Adrenal gland (tissue), 12 donors: Measurements from ENCODE around the gene HSD17B2. TPM values are rescaled to one million over a fixed set of nuclear protein-coding genes. Genes with fewer than 3 reads are reported as not detected.

Experiments
- DNase-seq, 7 donors: peaks; one replicate each; pipeline ENCODE4 v3.0.0-alpha.2; 2019 to 2020
- H3K27ac ChIP-seq, 5 donors: fragments of 200-600 bp; sonication (generic) in 4 of 5; 1 replicate in 3 of 5; 2 replicates in 2 of 5; pipeline versions ENCODE4 v1.5.1 to v1.8.0; 2016 to 2020; ENCODE audit warnings: mild to moderate bottlenecking in 1 of 5
- H3K27me3 ChIP-seq: fragments of 200-600 bp; 2 replicates; pipeline ENCODE4 v1.8.0; 2021
- H3K36me3 ChIP-seq, 2 donors: fragments of 200-600 bp; replicated peaks in 1 of 2; 1 replicate in 1 of 2; 2 replicates in 1 of 2; pipeline versions ENCODE4 v1.5.1 to v1.8.0; 2018 to 2022
- H3K4me1 ChIP-seq, 2 donors: fragments of 200-600 bp; replicated peaks in 1 of 2; 1 replicate in 1 of 2; 2 replicates in 1 of 2; pipeline versions ENCODE4 v1.5.1 to v1.8.0; 2018 to 2021
- H3K4me3 ChIP-seq, 4 donors: fragments of 200-600 bp; sonication (generic) in 3 of 4; one replicate each; pipeline ENCODE4 v1.5.1; 2016 to 2018
- H3K9me3 ChIP-seq, 3 donors: fragments of 200-600 bp; sonication (generic) in 1 of 3; replicated peaks in 1 of 3; 1 replicate in 2 of 3; 2 replicates in 1 of 3; pipeline versions ENCODE4 v1.5.1 to v1.8.0; 2016 to 2021
- POLR2A ChIP-seq, 2 donors: fragments of 450-650 bp; IDR thresholded peaks; one replicate each; pipeline ENCODE4 v1.6.1; 2017; ENCODE audit warnings: antibody characterized with exemption in 2 of 2, mild to moderate bottlenecking in 2 of 2, moderate library complexity in 1 of 2
- WGBS, 4 donors: extraction: QIAGEN DNeasy Blood & Tissue Kit in 2 of 4; methylation state at CpG; one replicate each; pipeline versions ENCODE4 v1.1.5 to v1.1.7; 2013 to 2017; 5-methylcytosine and 5-hydroxymethylcytosine counted together
- intact Hi-C, 2 donors: fragments of 100-400 bp; cut with DNase I; formaldehyde crosslinking; loops; one replicate each; pipeline versions ENCODE4 v1.14.1 to v1.15.0; 2022 to 2023
- polyA plus RNA-seq, 3 donors: library from polyadenylated mRNA; stranded (reverse); fragments of 200-250 nt in 2 of 3; fragments of 350-450 nt in 1 of 3; fragmentation: Illumina TruSeq in 1 of 3; extraction: RNeasy Lipid Tissue Mini Kit (QIAGEN cat#74804) in 1 of 3; gene quantifications; one replicate each; pipeline ENCODE4 v1.2.3, GENCODE V29; 2013 to 2014
- total RNA-seq, 9 donors: library from RNA; depleted of rRNA in 4 of 9; stranded (reverse); fragments of >200 nt in 4 of 9; fragments of 120-200 nt in 1 of 9; fragmentation: NEBNext Ultra II Directional in 1 of 9; extraction: Animal tissue kit (Norgen Biotek cat#: 25700) in 1 of 9; gene quantifications; one replicate each; pipeline versions ENCODE4 v1.1.0 to v1.2.4, GENCODE V29; 2013 to 2023
- TF ChIP-seq, protein P1 (sequence below), 6 experiments: fragments of 450-650 bp in 4 of 6; fragments of 200-600 bp in 2 of 6; sonication (generic) in 1 of 6; IDR thresholded peaks; 1 replicate in 5 of 6; 2 replicates in 1 of 6; pipeline versions ENCODE4 v1.5.1 to v1.8.0; 2016 to 2021; ENCODE audit warnings: antibody characterized with exemption in 6 of 6, mild to moderate bottlenecking in 2 of 6, moderate library complexity in 1 of 6
- donor health status: healthy with polysubstance abuse.
- donor health status: Bipolar disorder and iron deficiency.
- donor health status: DM: yes; HTN: yes; CAD: no.
- donor health status: DM: no; HTN: no; CAD: no.
- donor health status: DM: no; HTN: no; CAD: no.
- donor health status: DM: yes; HTN: yes; CAD: no.

The HSD17B2 gene
- total and polyA plus RNA-seq, 12 donors = 0.10 to 0.16 TPM; not detected in 10

DNA sequence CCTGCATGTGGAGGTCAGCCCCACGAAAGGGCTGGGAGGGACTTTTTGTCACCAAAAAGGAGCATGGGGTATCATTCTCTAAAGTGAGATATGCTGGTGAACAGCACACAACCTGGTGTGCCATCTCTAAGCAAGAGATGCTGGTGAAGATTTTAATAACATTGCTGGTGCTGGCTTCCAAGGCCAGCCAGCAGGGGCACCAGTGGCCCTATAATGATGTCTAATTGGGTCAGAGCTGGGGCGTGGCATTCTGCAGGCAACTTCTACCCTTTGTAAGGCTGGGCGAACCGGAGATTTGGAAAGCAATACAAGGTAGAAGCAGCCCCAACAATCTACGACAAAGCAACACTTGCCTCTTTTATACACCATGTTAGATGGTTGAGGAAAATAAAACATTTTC is 40.6 kb upstream of the HSD17B2 start:
- DNase-seq = no peak
- TF ChIP-seq, protein P1, sequence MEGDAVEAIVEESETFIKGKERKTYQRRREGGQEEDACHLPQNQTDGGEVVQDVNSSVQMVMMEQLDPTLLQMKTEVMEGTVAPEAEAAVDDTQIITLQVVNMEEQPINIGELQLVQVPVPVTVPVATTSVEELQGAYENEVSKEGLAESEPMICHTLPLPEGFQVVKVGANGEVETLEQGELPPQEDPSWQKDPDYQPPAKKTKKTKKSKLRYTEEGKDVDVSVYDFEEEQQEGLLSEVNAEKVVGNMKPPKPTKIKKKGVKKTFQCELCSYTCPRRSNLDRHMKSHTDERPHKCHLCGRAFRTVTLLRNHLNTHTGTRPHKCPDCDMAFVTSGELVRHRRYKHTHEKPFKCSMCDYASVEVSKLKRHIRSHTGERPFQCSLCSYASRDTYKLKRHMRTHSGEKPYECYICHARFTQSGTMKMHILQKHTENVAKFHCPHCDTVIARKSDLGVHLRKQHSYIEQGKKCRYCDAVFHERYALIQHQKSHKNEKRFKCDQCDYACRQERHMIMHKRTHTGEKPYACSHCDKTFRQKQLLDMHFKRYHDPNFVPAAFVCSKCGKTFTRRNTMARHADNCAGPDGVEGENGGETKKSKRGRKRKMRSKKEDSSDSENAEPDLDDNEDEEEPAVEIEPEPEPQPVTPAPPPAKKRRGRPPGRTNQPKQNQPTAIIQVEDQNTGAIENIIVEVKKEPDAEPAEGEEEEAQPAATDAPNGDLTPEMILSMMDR (IDR thresholded peaks at IDR 0.05) = no peak
- TF ChIP-seq POLR2A (IDR thresholded peaks at IDR 0.05) = no peak
- no peak overlapping the region for H3K27ac ChIP-seq
- intact Hi-C loops = no loop called here
- H3K36me3 ChIP-seq = no peaks in the 10 kb centered on the region
- H3K4me3 ChIP-seq = no peak overlapping the region
- 79 to 83% (median 81%) methylated on average over 5 of the region's 5 CpGs for WGBS, 4 donors
- no peaks in the 10 kb centered on the region for H3K4me1 ChIP-seq
- H3K27me3 ChIP-seq = no peaks in the 10 kb centered on the region
- no peaks in the 10 kb centered on the region for H3K9me3 ChIP-seq

DNA sequence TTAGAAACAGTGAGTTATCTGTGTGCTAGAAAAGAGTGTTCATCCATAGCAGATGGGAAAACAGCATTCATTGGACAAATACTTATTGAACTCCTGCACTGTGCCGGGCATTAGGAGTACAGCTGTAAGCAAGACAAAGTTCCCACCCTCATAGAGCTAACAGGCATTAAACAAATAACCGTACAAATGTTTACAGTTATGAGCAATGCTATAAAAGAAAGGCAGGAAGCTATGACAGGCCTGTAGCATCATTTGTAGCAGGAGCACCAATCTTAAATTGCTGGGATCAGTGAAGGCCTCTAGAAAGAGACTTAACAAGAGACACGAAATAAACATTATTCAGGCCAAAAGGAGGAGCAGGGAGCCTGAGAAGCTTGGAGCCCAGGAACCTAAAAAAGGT is 39.4 kb upstream of the HSD17B2 start:
- H3K27ac ChIP-seq = no peak overlapping the region
- no peaks in the 10 kb centered on the region for H3K27me3 ChIP-seq
- H3K36me3 ChIP-seq = no peaks in the 10 kb centered on the region
- intact Hi-C loops = no loop called here
- no peaks in the 10 kb centered on the region for H3K4me1 ChIP-seq
- H3K9me3 ChIP-seq = no peaks in the 10 kb centered on the region
- TF ChIP-seq, protein P1 (IDR thresholded peaks at IDR 0.05) = no peak
- TF ChIP-seq POLR2A (IDR thresholded peaks at IDR 0.05) = no peak
- H3K4me3 ChIP-seq = no peak overlapping the region
- no peak for DNase-seq
- 77 to 87% (median 82%) methylated on average over 3 of the region's 3 CpGs for WGBS, 4 donors

DNA sequence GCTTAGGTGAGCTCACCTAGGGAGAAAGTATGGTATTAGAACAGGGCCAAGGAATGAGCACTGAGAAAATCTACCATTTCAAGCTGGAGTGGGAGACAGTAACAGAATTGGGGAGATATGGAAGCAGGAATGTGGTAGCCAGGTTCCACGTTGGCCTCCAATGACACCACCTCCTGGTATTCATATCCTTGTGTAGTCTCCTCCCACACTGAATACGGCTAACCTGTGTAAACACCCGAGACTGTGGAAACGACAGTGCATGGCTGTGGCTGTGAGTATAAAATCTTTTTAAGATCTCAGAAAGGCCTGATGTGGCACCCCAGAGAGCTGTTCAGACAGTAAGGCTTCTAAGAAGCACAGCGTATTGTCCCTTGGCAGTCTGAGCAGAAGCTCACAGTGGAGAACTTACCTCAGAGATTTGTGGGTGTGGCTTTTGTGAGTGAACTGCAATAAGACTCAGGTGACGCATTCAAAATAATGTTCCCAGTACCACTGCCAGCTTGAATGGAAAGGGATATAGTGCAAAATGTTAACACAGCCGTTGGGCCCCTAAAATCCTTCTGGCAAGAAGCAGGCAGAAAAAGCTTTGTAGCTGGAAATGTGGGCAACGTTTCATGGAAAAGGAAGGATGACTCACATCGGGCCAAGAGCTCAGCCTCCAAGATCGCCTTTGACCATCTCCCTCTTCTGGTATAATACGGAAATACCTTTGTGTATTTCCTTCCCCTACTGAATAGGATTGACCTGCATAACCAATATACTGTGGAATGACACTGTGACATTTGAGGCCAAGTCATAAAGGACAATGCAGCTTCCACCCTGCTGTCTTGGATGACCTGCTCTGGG is 38.2 kb upstream of the HSD17B2 start:
- DNase-seq = peak in 1 of 7 donors; percentile 36
- no peaks in the 10 kb centered on the region for H3K9me3 ChIP-seq
- H3K27me3 ChIP-seq = no peaks in the 10 kb centered on the region
- no peak overlapping the region for H3K4me3 ChIP-seq
- no peaks in the 10 kb centered on the region for H3K4me1 ChIP-seq
- H3K27ac ChIP-seq = peak overlapping the region in 1 of 5 donors; percentile 39
- intact Hi-C loops = no loop called here
- TF ChIP-seq POLR2A (IDR thresholded peaks at IDR 0.05) = no peak
- TF ChIP-seq, protein P1 (IDR thresholded peaks at IDR 0.05) = peak in 5 of 6 experiments; percentile 11 to 37 (median 27)
- WGBS, 4 donors = 58 to 69% (median 61%) methylated on average over 11 of the region's 11 CpGs
- H3K36me3 ChIP-seq = no peaks in the 10 kb centered on the region

DNA sequence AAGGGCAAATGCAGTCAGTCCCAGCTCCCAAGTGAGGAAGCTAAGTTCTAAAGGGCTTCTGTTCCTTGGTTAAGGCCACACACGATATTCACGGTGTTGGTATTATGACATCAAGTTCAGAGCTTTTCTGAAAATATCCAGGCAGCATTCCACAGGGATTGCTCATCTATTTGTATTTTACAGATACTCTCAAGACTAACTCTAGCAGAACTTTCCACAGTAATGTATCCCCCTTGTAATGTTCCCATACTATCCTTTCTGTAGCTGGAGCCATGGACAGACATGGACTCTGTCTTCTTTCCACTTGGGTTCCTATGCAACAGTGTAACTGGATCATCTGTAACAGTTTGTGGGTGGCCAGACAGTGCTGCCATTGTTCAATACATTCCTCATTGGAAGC is 37.3 kb upstream of the HSD17B2 start:
- no peaks in the 10 kb centered on the region for H3K27me3 ChIP-seq
- no peaks in the 10 kb centered on the region for H3K4me1 ChIP-seq
- intact Hi-C loops = no loop called here
- H3K36me3 ChIP-seq = no peaks in the 10 kb centered on the region
- H3K4me3 ChIP-seq = no peak overlapping the region
- WGBS, 4 donors = 18 to 36% (median 24%) methylated on average over 2 of the region's 2 CpGs
- peak in 3 of 7 donors; percentile 21 to 29 (median 26) for DNase-seq
- H3K27ac ChIP-seq = peak overlapping the region in 1 of 5 donors; percentile 39
- H3K9me3 ChIP-seq = no peaks in the 10 kb centered on the region
- TF ChIP-seq, protein P1 (IDR thresholded peaks at IDR 0.05) = no peak
- TF ChIP-seq POLR2A (IDR thresholded peaks at IDR 0.05) = no peak
